Endodermal cell (in vitro differentiated cells): ENCODE measurements around the gene RERE. TPM values are rescaled to one million over a fixed set of nuclear protein-coding genes. Genes with fewer than 3 reads are reported as not detected.

Experiments
- DNase-seq: peaks from one replicate; pipeline ENCODE4 v3.0.0-alpha.2; 2017
- H3K27ac ChIP-seq: 2 replicates; pipeline ENCODE4 v1.5.1; 2013; ENCODE audit warnings: mild to moderate bottlenecking, low read depth, low read length, moderate library complexity
- H3K27me3 ChIP-seq: 2 replicates; pipeline ENCODE4 v1.6.1; 2013; ENCODE audit warnings: mild to moderate bottlenecking, low read length, moderate library complexity; ENCODE audit not compliant: insufficient read depth, control insufficient read depth, poor library complexity, severe bottlenecking
- H3K36me3 ChIP-seq: 2 replicates; pipeline ENCODE4 v1.7.0; 2013; ENCODE audit warnings: mild to moderate bottlenecking, low read length, moderate library complexity; ENCODE audit not compliant: control insufficient read depth, insufficient read depth
- H3K4me1 ChIP-seq: one replicate; pipeline ENCODE4 v1.7.0; 2013; ENCODE audit warnings: low read length; ENCODE audit not compliant: control insufficient read depth, insufficient read depth
- H3K4me3 ChIP-seq: 2 replicates; pipeline ENCODE4 v1.5.1; 2013; ENCODE audit warnings: mild to moderate bottlenecking, low read length, moderate library complexity
- H3K9ac ChIP-seq: 2 replicates; pipeline ENCODE4 v1.6.1; 2013; ENCODE audit warnings: mild to moderate bottlenecking, low read length, moderate library complexity; ENCODE audit not compliant: poor library complexity, severe bottlenecking; ENCODE audit errors: extremely low read depth
- H3K9me3 ChIP-seq: 2 replicates; pipeline ENCODE4 v1.6.1; 2013; ENCODE audit warnings: mild to moderate bottlenecking, low read length, moderate library complexity; ENCODE audit not compliant: control insufficient read depth
- H3K27ac Mint-ChIP-seq: 2 replicates; pipeline ENCODE4 v1.8.0; 2020; ENCODE audit warnings: mixed read lengths
- H3K27me3 Mint-ChIP-seq: 2 replicates; pipeline ENCODE4 v1.8.0; 2021; ENCODE audit warnings: mild to moderate bottlenecking, mixed read lengths; ENCODE audit not compliant: insufficient read depth
- H3K36me3 Mint-ChIP-seq: 2 replicates; pipeline ENCODE4 v1.8.0; 2020; ENCODE audit warnings: low read depth, mixed read lengths
- H3K4me1 Mint-ChIP-seq: 2 replicates; pipeline ENCODE4 v1.8.0; 2020; ENCODE audit warnings: mixed read lengths
- H3K4me3 Mint-ChIP-seq: 2 replicates; pipeline ENCODE4 v1.8.0; 2020; ENCODE audit warnings: mild to moderate bottlenecking, moderate library complexity, mixed read lengths
- H3K9me3 Mint-ChIP-seq: 2 replicates; pipeline ENCODE4 v1.8.0; 2020; ENCODE audit warnings: mild to moderate bottlenecking, mixed read lengths
- WGBS, 2 experiments: methylation state at CpG; one replicate each; pipeline versions ENCODE4 v1.1.5 to v1.1.7; 2013; ENCODE audit warnings: missing lambda C conversion rate in 2 of 2, mixed read lengths in 1 of 2; ENCODE audit not compliant: insufficient coverage in 1 of 2, insufficient read length in 1 of 2; 5-methylcytosine and 5-hydroxymethylcytosine counted together
- total RNA-seq, 2 donors: library from RNA; stranded (reverse); fragmentation: NEBNext Ultra II Directional in 1 of 2; extraction: Animal tissue kit (Norgen Biotek cat#: 25700) in 1 of 2; gene quantifications; 2 replicates in 1 of 2; 3 replicates in 1 of 2; pipeline ENCODE4 v1.2.1, GENCODE V29; 2021
- TF ChIP-seq, protein P1 (sequence below): fragments of 200-600 bp; sonication (generic); conservative IDR thresholded peaks from 2 replicates; pipeline ENCODE4 v1.5.0; 2021; ENCODE audit warnings: antibody characterized with exemption, mild to moderate bottlenecking

RERE gene
- total RNA-seq, 2 donors from 2014 or later, result 159 to 179 TPM

DNA sequence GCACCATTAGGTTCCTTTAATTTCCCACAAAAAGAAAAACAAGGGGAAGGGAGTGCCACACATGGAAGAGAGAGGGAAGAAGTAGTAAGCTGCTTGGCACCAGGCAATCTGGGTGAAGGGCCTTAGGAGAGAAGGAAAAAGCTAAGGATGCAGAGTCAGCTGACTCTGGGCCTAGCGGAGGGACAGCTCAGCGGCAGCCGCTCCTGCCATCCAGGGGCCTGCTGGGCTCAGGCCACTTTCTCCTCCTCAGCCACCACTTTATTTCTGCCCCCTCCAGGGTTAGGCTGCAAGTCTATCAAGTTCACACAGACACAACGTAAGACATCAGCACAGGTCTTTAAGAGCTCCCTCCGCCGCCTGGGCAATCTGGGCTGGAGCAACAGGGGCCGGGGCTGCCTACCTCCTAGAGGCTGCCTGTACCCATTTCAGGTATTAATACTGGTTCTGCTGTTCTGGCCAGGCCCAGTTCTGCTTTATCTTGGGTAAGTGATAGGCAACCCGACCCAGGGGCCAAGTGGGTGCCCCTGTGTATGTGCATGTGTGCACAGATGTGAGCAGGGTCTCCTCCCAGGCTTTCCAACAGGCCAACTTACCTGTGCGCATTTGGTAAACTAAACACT lies 446.0 kb downstream of the RERE start:
- DNase-seq, result peak; percentile 49
- Histone ChIP-seq H3K4me3 (no peak overlapping the region), H3K9ac (no peak overlapping the region), H3K27me3 (no peaks in the 10 kb centered on the region), H3K36me3 (peaks cover 42% of the 10 kb centered on the region), H3K4me1 (peaks cover 6% of the 10 kb centered on the region), H3K27ac (peak overlapping the region; percentile 64), H3K9me3 (no peaks in the 10 kb centered on the region)
- WGBS, 2 experiments, result 88 to 91% methylated on average over 5 to 9 of the region's 9 CpGs
- no peak overlapping the region for H3K4me3 Mint-ChIP-seq
- no peaks in the 10 kb centered on the region for H3K27me3 Mint-ChIP-seq
- peaks cover 14% of the 10 kb centered on the region for H3K36me3 Mint-ChIP-seq
- TF ChIP-seq, protein P1, sequence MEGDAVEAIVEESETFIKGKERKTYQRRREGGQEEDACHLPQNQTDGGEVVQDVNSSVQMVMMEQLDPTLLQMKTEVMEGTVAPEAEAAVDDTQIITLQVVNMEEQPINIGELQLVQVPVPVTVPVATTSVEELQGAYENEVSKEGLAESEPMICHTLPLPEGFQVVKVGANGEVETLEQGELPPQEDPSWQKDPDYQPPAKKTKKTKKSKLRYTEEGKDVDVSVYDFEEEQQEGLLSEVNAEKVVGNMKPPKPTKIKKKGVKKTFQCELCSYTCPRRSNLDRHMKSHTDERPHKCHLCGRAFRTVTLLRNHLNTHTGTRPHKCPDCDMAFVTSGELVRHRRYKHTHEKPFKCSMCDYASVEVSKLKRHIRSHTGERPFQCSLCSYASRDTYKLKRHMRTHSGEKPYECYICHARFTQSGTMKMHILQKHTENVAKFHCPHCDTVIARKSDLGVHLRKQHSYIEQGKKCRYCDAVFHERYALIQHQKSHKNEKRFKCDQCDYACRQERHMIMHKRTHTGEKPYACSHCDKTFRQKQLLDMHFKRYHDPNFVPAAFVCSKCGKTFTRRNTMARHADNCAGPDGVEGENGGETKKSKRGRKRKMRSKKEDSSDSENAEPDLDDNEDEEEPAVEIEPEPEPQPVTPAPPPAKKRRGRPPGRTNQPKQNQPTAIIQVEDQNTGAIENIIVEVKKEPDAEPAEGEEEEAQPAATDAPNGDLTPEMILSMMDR, result no peak
- H3K27ac Mint-ChIP-seq, result peak overlapping the region; percentile 27
- peaks cover 50% of the 10 kb centered on the region for H3K4me1 Mint-ChIP-seq
- no peaks in the 10 kb centered on the region for H3K9me3 Mint-ChIP-seq

GRCh38 chr1:8370905-8371315 lies 446.5 kb downstream of the RERE start:
- Histone ChIP-seq H3K27ac (peak overlapping the region; percentile 64), H3K36me3 (peaks cover 42% of the 10 kb centered on the region), H3K4me1 (peaks cover 6% of the 10 kb centered on the region), H3K27me3 (no peaks in the 10 kb centered on the region), H3K9me3 (no peaks in the 10 kb centered on the region), H3K4me3 (no peak overlapping the region), H3K9ac (no peak overlapping the region)
- peaks cover 50% of the 10 kb centered on the region for H3K4me1 Mint-ChIP-seq
- no peaks in the 10 kb centered on the region for H3K27me3 Mint-ChIP-seq
- no peak overlapping the region for H3K27ac Mint-ChIP-seq
- no peaks in the 10 kb centered on the region for H3K9me3 Mint-ChIP-seq
- TF ChIP-seq, protein P1, result no peak
- DNase-seq, result no peak
- 80 to 97% methylated on average over 4 to 5 of the region's 5 CpGs for WGBS, 2 experiments
- H3K4me3 Mint-ChIP-seq, result no peak overlapping the region
- H3K36me3 Mint-ChIP-seq, result peaks cover 19% of the 10 kb centered on the region

- DNase-seq, result peak; percentile 44
- no peaks in the 10 kb centered on the region for H3K9me3 ChIP-seq
- WGBS, 2 experiments, result 85 to 91% methylated on average over 14 of the region's 14 CpGs
- peak overlapping the region; percentile 64 for H3K27ac ChIP-seq
- H3K27me3 ChIP-seq, result no peaks in the 10 kb centered on the region
- Mint-ChIP-seq H3K4me1 (peaks cover 50% of the 10 kb centered on the region), H3K9me3 (no peaks in the 10 kb centered on the region), H3K4me3 (no peak overlapping the region), H3K27ac (peak overlapping the region; percentile 22), H3K36me3 (peaks cover 26% of the 10 kb centered on the region), H3K27me3 (no peaks in the 10 kb centered on the region)
- peaks cover 48% of the 10 kb centered on the region for H3K36me3 ChIP-seq
- H3K4me1 ChIP-seq, result peaks cover 6% of the 10 kb centered on the region
- no peak overlapping the region for H3K9ac ChIP-seq
- TF ChIP-seq, protein P1, result no peak
- H3K4me3 ChIP-seq, result no peak overlapping the region
Measured at GRCh38 chr1:8370046-8370881, 447.2 kb downstream of the RERE start.
